Transverse colon (tissue), 4 donors: ENCODE results near the gene CBLL2.

Experiments used
- EP300 ChIP-seq: sonication (generic); formaldehyde crosslinking; IDR thresholded peaks from one replicate; pipeline ENCODE4 v1.6.1; 2017; ENCODE audit warnings: antibody characterized with exemption, low read depth
- POLR2A ChIP-seq: fragments of 450-650 bp; IDR thresholded peaks from one replicate; pipeline ENCODE4 v1.6.1; 2016; ENCODE audit warnings: antibody characterized with exemption, mild to moderate bottlenecking, moderate library complexity
- POLR2AphosphoS5 ChIP-seq, 3 donors: sonication (generic); formaldehyde crosslinking; IDR thresholded peaks; one replicate each; pipeline ENCODE4 v1.6.1; 2016; ENCODE audit warnings: antibody characterized with exemption in 3 of 3
- TF ChIP-seq, protein P1 (sequence below), 5 experiments: fragments of 200-600 bp in 3 of 5; fragments of 450-650 bp in 2 of 5; sonication (generic) in 3 of 5; IDR thresholded peaks; 1 replicate in 2 of 5; 2 replicates in 3 of 5; pipeline ENCODE4 v1.5.1; 2016 to 2017; ENCODE audit warnings: antibody characterized with exemption in 5 of 5, inconsistent platforms in 3 of 5, mild to moderate bottlenecking in 2 of 5, moderate library complexity in 1 of 5

GRCh38 chrX:22248401-22248800 is 24.3 kb upstream of the CBLL2 start:
- TF ChIP-seq, protein P1, sequence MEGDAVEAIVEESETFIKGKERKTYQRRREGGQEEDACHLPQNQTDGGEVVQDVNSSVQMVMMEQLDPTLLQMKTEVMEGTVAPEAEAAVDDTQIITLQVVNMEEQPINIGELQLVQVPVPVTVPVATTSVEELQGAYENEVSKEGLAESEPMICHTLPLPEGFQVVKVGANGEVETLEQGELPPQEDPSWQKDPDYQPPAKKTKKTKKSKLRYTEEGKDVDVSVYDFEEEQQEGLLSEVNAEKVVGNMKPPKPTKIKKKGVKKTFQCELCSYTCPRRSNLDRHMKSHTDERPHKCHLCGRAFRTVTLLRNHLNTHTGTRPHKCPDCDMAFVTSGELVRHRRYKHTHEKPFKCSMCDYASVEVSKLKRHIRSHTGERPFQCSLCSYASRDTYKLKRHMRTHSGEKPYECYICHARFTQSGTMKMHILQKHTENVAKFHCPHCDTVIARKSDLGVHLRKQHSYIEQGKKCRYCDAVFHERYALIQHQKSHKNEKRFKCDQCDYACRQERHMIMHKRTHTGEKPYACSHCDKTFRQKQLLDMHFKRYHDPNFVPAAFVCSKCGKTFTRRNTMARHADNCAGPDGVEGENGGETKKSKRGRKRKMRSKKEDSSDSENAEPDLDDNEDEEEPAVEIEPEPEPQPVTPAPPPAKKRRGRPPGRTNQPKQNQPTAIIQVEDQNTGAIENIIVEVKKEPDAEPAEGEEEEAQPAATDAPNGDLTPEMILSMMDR (IDR thresholded peaks at IDR 0.05) = no peak
- TF ChIP-seq POLR2A (no peak), POLR2AphosphoS5 (IDR thresholded peaks at IDR 0.05) (no peak), EP300 (no peak)
